GM19035 (cell line): ENCODE data around the gene IFNA7.
A peak's percentile ranks its signal among the peaks of the same experiment; 100 is the strongest.
"Not testable (repeated sequence)": the region's sequence is repeated elsewhere in the genome, so short reads cannot be mapped to it uniquely, and the experiment has no call there.

Source experiments
- ATAC-seq: cut with Tn5 transposase; IDR thresholded peaks from one replicate; pipeline ENCODE4 v1.9.1; 2021; ENCODE audit not compliant: unreplicated experiment

The IFNA7 gene

DNA sequence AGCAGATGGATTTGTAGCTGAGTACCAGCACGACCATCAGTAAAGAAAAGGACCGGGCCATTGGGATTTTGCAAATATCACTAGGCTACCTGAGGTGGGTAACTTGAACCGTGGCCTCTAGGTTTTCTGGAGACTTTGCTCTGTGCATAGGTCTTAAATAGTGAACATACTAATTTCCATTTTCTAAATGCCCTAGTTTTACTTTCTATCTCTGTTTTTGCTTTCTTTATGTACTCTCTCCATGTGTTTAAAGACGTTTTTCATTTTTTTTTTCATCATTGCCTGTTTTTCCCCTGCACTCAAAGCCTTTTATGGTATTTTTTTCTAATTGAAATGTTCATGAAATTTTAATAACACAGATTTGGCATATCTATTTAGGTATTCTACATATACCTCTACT lies at the start of gene IFNA7:
TSS of gene IFNA7 (minus strand) at position 101 of the 400 bp plus-strand sequence. CDS start at position 61, 40 bp downstream.
- not testable (repeated sequence) for ATAC-seq

DNA sequence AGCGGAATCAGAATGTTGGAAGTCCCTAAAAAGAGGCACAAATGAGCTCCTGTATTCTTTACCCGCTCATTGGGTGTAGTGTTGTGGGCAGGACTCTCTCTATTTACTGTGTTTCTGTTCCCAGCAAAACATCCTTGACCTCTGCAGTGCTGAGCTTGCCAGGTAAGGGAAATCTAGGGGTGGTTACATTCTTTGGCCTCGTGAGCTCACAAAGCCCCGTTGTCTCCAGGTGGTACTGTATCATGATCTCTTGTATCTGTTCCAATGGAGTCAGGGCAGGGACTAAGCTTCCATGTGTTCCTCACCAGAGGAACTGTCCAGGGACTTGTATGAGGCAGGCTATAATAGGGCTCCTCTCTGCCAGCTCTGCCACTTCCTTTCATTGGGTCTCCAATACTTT lies 49.6 kb upstream of the IFNA7 start:
- no peak for ATAC-seq

DNA sequence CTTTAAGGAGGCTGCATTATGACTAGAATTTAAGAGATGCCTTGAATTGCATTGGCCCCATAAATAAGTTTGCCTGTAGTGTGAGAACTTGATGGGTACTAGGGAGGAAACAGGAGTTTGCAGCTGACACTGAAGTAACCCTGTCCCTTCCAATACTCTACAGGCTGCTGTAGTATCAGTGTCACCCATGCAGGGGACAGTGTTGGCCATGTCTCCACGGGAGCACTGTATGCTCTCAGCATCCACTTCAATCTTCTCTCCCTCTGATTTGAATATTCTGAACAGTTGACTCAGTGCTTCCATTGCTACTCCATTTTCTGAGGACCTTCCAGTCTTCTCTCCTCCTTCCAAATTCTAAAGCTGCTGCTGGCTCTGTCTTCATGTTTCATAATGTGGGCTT lies 49.2 kb upstream of the IFNA7 start:
- no peak for ATAC-seq

DNA sequence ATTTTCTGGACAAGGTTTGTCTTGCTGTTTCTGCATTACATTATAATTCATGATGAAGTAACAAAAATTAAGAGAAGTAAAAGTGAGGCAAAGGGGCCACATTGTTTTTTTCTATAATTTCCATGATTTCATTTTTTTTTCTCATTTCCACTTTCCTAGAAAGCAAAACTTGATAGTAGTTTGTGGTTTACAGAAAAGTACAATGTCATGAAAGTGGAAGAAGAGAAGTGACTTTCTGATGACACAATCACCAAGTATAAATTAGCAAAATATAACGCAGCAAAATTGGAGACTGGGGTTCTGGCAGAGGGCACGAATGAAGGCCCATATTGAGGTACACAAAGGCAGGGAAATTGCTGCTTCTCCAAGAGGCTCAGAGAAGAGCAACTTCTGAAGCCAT lies 42.8 kb upstream of the IFNA7 start:
- no peak for ATAC-seq

DNA sequence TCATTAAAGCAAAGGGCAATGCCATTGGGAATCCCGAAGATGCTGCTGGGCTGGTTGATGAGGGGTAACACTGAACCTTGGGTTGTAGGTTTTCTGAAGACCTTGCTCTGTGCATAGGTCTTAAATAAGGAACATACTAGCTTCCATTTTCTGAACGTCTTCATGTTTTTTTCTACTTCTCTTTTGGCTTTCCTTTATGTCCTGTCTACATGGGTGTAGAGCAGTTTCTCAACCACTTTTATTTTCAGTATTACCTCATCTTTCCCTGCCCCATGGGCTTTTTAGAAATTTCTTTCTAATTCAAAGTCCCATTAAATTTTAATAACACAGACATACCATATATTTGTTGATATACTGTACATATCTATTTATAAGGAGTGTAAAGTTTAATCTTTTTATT lies 37.9 kb upstream of the IFNA7 start, which contains the start of gene IFNA14:
TSS of gene IFNA14 (minus strand) at position 95 of the 400 bp plus-strand sequence. CDS start at position 25, 70 bp downstream.
- ATAC-seq: no peak

DNA sequence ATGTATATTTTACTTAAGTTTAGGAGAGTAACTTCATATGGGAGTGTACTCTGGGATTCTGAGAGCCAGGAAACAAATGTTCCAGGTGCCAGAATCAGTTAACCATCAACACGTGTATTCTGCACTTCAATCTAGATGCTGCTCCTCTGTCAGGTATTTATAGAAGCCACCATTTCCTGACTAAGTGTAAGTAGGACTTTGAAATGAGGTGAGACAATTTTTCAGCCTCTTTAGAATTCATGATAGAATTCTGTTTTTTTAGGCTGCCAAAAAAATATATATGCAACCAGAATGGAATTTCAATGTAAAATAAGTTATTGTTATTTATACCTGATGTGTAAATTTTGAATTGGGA lies 34.3 kb upstream of the IFNA7 start:
- ATAC-seq: not testable (repeated sequence)

DNA sequence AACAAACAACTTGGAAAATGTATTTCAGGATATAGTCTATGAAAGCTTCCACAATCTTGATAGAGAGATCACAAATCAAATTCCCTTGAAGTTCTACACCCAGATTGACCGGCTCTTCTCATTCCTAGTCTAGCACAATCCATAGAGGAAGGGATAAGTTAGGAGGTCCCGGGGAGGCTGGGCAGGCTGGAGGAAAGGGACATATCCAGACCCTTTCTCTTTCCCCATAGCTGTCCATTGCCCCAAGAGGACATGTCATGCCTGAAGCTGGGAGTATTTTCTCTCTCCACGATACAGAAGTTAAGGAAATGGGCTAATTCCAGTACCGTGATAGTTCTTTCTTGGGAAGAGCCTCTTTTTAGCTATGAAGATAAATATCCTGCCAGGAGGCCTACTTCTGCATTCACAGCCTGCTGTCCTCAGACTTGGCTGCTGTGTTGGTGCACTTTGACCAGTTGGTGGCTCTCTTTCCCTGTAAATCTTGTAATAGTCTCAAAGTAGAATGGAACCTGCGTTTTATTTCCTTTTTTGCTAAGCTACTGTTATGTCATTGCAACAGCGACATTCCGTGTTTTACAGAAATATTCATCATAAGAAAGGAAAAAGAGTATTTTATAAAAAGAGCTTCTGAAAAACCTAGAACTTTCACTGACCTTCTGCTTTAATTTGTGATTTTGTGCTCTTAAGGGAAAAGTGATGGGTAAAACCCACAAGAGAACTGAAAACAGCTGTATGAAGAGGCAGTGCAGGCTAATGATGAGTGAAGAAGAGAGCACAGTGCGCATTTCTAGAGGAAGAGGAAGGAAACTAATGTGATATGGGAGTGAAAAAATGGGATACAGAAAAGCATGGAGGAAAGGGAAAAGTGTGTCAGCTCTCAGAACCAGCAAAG lies 33.7 kb upstream of the IFNA7 start:
- peak; percentile 76 for ATAC-seq

DNA sequence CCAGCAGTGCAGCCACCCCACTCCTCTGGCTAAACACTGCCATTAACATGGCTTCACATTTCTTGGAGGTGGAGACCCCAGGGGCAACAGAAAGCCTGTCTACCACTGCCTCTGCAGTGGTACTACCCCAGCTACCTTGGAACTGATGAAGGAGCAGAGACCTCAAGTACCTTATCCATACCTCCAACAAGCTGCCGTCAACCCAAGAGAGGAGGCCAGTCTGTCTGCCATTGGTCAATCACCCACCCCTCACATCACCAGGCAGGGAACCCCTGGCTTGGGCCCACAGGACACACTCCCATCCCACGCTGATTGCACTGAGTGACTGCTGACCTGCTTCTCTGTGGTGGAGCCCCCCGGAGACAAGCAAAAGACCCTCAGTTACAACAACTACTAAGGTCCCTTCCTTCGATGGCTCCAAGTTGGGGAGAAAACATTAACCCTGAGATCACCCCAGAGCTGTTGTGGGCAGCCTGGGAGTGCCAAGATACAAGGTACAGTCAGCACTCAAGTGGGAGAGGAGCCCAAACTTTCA lies 32.2 kb upstream of the IFNA7 start:
- ATAC-seq: no peak

DNA sequence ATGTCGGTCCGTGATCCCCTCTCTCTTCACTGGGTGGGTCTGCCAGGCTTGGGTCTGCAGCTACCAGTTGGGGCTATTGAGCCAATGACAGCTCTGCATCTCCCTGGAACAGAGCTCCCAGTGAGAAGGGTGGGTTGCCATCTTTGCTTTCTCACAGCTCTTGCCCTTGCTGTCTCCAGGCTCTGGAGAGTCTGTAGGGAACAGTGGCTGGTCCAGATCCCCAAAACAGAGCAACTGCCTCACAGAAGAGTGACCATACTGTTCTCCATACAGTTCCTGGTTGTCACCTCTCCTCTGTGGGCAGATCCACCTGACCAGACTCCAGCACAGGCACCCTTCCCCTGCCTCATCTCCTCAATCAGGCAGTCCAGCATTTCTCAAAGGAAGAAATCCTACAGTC lies 31.3 kb upstream of the IFNA7 start:
- ATAC-seq: no peak

DNA sequence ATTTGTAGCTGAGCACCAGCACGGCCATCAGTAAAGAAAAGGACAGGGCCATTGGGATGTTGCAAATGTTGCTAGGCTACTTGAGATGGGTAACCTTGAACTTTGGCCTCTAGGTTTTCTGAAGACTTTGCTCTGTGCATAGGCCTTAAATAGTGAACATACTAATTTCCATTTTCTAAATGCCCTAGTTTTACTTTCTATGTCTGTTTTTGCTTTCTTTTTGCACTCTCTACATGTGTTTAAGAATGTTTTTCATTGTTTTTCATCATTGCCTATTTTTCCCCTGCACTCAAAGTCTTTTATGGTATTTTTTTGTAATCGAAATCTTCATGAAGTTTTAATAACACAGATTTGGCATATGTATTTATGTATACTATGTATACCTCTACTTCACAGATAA lies 26.1 kb upstream of the IFNA7 start, which contains the start of gene IFNA17:
TSS of gene IFNA17 (minus strand) at position 101 of the 400 bp plus-strand sequence. CDS start at position 52, 49 bp downstream.
- ATAC-seq: no peak

DNA sequence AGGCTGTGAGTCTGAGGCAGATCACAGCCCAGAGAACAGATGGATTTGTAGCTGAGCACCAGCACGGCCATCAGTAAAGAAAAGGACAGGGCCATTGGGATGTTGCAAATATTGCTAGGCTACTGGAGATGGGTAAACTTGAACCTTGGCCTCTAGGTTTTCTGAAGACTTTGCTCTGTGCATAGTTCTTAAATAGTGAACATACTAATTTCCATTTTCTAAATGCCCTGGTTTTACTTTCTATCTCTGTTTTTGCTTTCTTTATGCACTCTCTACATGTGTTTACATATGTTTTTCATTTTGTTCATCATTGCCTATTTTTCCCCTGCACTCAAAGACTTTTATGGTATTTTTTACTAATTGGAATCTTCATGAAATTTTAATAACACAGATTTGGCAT lies 15.2 kb upstream of the IFNA7 start, which contains the start of gene IFNA16:
TSS of gene IFNA16 (minus strand) at position 101 of the 400 bp plus-strand sequence. CDS start at position 95, 6 bp downstream.
- not testable (repeated sequence) for ATAC-seq

DNA sequence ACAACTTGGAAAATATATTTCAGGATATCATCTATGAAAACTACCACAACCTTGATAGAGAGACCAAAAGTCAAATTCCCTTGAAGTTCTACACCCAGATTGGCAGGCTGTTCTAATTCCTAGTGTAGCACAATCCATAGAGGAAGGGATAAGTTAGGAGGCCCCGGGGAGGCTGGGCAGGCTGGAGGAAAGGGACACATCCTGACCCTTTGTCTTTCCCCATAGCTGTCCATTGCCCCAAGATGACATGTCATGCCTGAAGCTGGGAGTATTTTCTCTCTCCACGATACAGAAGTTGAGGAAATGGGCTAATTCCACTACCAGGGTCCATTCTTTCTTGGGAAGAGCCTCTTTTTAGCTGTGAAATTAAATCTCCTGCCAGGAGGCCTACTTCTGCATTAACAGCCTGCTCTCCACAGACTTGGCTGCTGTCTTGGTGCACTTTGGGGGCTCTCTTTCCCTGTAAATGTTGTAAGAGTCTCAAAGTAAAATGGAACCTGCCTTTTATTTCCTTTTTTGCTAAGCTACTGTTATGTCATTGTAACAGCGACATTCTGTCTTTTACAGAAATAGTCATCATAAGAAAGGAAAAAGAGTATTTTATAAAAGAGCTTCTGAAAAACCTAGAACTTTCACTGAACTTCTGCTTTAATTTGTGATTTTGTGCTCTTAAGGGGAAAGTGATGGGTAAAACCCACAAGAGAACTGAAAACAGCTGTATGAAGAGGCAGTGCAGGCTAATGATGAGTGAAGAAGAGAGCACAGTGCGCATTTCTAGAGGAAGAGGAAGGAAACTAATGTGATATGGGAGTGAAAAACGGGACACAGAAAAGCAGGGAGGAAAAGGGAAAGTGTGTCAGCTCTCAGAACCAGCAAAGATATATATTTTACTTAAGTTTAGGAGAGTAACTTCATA lies 11.7 kb upstream of the IFNA7 start:
- peak; percentile 64 for ATAC-seq

DNA sequence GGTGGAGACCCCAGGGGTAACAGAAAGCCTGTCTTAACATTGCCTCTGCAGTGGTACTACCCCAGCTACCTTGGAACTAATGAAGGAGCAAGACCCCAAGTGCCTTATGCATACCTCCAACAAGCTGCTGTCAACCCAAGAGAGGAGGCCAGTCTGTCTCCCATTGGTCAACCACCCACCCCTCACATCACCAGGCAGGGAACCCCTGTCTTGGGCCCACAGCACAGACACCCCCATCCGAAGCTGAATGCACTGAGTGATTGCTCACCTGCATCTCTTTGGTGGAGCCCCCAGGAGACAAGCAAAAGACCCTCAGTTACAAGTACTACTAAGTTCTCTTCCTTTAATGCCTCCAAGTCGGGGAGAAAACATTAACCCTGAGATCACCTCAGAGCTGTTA lies 10.2 kb upstream of the IFNA7 start:
- not testable (repeated sequence) for ATAC-seq

DNA sequence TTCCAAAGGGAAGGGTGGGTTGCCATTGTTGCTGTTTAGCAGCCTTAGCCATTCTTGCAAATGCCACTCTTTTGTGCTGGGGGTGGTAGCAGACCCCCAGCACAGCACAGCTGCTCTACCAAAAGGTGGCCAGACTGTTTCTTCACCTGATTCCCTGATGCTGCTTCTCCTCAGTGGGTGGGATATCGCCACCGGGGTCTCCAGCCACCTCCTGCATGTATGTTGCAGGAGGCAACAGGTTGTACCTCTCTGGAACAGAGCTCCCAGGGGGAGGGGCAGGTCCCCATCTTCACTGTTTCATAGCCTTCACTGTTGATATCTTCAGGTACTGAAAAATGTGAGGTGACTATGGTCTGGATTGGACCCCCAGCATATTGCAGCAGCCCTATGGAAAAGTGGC lies 8.8 kb upstream of the IFNA7 start:
- not testable (repeated sequence) for ATAC-seq

DNA sequence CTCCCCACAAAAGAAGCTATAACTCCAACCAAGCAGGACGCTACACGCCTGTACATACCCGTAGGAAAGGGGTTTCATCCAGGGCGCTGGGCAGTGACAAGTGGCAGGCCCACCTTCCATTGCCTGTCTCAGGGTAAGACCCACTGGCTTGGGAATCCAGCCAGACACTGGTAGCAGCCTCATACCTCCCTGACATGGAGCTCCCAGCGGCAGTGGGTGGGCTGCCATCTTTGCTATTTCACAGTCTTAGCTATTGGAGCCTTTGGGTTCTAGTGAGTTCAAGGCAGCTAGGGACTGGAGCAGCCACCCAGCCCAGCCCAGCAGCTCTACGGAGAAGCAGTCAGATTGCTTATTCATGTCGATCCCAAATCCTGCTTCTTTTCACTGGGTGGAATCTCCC lies 8.3 kb upstream of the IFNA7 start:
- ATAC-seq: no peak

DNA sequence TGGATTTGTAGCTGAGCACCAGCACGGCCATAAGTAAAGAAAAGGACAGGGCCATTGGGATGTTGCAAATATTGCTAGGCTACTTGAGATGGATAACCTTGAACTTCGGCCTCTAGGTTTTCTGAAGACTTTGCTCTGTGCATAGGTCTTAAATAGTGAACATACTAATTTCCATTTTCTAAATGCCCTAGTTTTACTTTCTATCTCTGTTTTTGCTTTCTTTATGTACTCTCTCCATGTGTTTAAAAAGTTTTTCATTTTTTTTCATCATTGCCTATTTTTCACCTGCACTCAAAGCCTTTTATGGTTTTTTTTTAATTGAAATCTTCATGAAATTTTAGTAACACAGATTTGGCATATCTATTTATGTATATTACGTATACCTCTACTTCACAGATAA lies 5.0 kb upstream of the IFNA7 start, which contains the start of gene IFNA10:
TSS of gene IFNA10 (minus strand) at position 101 of the 400 bp plus-strand sequence. CDS start at position 55, 46 bp downstream.
- not testable (repeated sequence) for ATAC-seq

DNA sequence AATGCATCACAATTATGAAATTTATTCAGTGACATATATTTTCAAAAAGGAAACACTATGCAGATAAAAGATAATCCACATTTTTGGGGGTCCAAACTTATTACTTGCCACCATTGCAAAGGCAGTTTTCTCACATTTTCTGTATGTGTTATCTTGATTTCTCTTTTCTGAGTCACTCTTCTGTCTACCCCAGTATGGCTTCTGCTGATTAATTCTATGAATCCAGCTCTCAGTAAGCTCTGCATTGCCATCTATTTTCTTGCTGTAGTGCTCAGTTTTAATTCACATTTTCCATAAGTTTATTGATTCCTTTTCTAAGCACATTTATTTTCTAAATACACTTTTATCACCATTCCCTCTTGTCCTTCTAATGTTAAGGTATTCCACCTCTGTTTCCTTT lies 3.2 kb upstream of the IFNA7 start:
- ATAC-seq: no peak

DNA sequence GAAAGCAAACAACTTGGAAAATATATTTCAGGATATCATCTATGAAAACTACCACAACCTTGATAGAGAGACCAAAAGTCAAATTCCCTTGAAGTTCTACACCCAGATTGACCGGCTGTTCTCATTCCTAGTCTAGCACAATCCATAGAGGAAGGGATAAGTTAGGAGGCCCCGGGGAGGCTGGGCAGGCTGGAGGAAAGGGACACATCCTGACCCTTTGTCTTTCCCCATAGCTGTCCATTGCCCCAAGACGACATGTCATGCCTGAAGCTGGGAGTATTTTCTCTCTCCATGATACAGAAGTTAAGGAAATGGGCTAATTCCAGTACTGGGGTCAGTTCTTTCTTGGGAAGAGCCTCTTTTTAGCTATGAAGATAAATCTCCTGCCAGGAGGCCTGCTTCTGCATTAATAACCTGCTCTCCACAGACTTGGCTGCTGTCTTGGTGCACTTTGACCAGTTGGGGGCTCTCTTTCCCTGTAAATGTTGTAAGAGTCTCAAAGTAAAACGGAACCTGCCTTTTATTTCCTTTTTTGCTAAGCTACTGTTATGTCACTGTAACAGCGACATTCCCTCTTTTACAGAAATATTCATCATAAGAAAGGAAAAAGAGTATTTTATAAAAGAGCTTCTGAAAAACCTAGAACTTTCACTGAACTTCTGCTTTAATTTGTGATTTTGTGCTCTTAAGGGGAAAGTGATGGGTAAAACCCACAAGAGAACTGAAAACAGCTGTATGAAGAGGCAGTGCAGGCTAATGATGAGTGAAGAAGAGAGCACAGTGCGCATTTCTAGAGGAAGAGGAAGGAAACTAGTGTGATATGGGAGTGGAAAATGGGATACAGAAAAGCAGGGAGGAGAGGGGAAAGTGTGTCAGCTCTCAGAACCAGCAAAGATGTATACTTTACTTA lies 6.9 kb downstream of the IFNA7 start:
- peak; percentile 93 for ATAC-seq

DNA sequence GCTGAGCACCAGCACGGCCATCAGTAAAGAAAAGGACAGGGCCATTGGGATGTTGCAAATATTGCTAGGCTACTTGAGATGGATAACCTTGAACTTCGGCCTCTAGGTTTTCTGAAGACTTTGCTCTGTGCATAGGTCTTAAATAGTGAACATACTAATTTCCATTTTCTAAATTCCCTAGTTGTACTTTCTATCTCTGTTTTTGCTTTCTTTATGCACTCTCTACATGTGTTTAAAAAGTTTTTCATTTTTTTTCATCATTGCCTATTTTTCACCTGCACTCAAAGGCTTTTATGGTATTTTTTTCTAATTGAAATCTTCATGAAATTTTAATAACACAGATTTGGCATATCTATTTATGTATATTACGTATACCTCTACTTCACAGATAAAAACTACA lies 14.5 kb downstream of the IFNA7 start, which contains the start of gene IFNA4:
TSS of gene IFNA4 (minus strand) at position 101 of the 400 bp plus-strand sequence. CDS start at position 45, 56 bp downstream.
- not testable (repeated sequence) for ATAC-seq
